ENCODE results near the gene KRT13. TPM values are rescaled to one million over a fixed set of nuclear protein-coding genes. Genes with fewer than 3 reads are reported as not detected.
A peak's percentile ranks its signal among the peaks of the same experiment; 100 is the strongest.

The KRT13 gene
- total and polyA plus RNA-seq, 9 of the 15 experiments (the other 6 are each of a cell fraction or from before 2014, with no cell fraction given) = 0.11 to 1.1 (median 0.24) TPM; not detected in 3

DNA sequence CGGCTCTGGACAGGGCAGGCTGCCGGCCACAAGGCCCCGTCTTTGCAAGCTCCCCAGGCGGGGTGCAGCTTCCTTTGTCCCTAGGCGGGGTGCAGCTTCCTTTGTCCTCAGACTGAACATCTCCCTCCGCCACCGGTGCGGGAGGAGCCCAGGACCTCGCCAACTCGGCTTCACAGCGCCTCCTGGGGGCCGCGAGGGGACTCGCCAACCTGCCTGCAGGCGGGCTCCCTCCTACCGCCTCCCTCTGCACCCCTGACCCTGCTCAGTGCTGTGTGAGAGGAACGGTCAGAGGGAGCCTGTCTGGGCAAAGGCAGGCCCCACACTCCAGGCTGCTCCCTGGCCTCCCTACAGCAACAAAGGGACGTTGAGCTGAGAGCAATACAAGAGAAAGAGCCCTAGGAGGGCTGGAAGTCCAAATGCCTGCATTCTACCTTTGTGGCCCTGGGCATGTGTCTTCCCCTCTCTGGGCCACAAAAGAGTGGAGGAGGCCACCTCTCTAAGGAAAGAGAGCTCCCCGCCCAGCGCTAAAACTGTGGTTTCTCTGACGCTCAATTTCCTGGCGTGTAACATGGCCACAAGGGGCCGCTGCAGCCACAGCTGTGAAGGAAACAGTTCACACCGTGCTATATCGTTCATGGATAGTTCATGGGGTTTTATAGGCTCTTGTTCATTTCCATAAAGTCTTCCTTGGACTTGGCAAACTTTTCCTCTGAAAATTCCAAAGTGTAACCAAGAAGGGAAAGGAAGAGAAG, 43.6 kb upstream of the KRT13 start (continued):
- TF ChIP-seq NR4A1 (CRISPR knock-in tag; IDR thresholded peaks at IDR 0.05) (no peak), NR4A1 (tag; IDR thresholded peaks at IDR 0.05) (no peak), FOXK2 (conservative IDR thresholded peaks at IDR 0.05 in 1 of 2, IDR thresholded peaks at IDR 0.05 in 1 of 2; ENCODE audit: low read depth in 2 of 2) (no peak), WHSC1 (IDR thresholded peaks at IDR 0.05; ENCODE audit: low read length) (no peak), MECOM (CRISPR knock-in tag; IDR thresholded peaks at IDR 0.05) (no peak), ZNF217 (CRISPR knock-in tag; IDR thresholded peaks at IDR 0.05) (no peak), PHB (CRISPR knock-in tag; IDR thresholded peaks at IDR 0.05) (0 out of 2 replicates have a peak, but pooled peaks have one; percentile 48), ZNF277 (CRISPR knock-in tag; IDR thresholded peaks at IDR 0.05; ENCODE audit: borderline replicate concordance) (no peak), ZFPM2 (CRISPR knock-in tag; IDR thresholded peaks at IDR 0.05) (no peak; the same call in 1 of the 2 replicates), PHF20 (IDR thresholded peaks at IDR 0.05; ENCODE audit: partially characterized antibody) (no peak), ZNF830 (CRISPR knock-in tag; IDR thresholded peaks at IDR 0.05) (no peak), UBTF (IDR thresholded peaks at IDR 0.05; ENCODE audit: borderline replicate concordance in 1 of 2, low read depth in 2 of 2, low read length in 2 of 2) (peak in 1 of 2 experiments; percentile 45; a peak in 2 of 4 replicates), SMARCA4 (IDR thresholded peaks at IDR 0.05) (no peak), PCBP1 (IDR thresholded peaks at IDR 0.05; ENCODE audit: low read depth, low read length, poor library complexity, severe bottlenecking) (peak; percentile 38), ATF1 (CRISPR knock-in tag; IDR thresholded peaks at IDR 0.05) (no peak), ATF1 (tag; IDR thresholded peaks at IDR 0.05) (peak; percentile 65), ATF7 (IDR thresholded peaks at IDR 0.05) (peak; percentile 67), ETV5 (CRISPR knock-in tag; IDR thresholded peaks at IDR 0.05; ENCODE audit: low read depth) (no peak), STAG1 (CRISPR knock-in tag; IDR thresholded peaks at IDR 0.05; ENCODE audit: borderline replicate concordance) (peak; percentile 67; the same call in 1 of the 2 replicates), MTA3 (IDR thresholded peaks at IDR 0.05; ENCODE audit: borderline replicate concordance) (peak; percentile 19; the same call in 1 of the 2 replicates)
- TF ChIP-seq, protein P1, sequence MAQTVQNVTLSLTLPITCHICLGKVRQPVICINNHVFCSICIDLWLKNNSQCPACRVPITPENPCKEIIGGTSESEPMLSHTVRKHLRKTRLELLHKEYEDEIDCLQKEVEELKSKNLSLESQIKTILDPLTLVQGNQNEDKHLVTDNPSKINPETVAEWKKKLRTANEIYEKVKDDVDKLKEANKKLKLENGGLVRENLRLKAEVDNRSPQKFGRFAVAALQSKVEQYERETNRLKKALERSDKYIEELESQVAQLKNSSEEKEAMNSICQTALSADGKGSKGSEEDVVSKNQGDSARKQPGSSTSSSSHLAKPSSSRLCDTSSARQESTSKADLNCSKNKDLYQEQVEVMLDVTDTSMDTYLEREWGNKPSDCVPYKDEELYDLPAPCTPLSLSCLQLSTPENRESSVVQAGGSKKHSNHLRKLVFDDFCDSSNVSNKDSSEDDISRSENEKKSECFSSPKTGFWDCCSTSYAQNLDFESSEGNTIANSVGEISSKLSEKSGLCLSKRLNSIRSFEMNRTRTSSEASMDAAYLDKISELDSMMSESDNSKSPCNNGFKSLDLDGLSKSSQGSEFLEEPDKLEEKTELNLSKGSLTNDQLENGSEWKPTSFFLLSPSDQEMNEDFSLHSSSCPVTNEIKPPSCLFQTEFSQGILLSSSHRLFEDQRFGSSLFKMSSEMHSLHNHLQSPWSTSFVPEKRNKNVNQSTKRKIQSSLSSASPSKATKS (CRISPR knock-in tag; IDR thresholded peaks at IDR 0.05) = no peak
- TF ChIP-seq, protein P2, sequence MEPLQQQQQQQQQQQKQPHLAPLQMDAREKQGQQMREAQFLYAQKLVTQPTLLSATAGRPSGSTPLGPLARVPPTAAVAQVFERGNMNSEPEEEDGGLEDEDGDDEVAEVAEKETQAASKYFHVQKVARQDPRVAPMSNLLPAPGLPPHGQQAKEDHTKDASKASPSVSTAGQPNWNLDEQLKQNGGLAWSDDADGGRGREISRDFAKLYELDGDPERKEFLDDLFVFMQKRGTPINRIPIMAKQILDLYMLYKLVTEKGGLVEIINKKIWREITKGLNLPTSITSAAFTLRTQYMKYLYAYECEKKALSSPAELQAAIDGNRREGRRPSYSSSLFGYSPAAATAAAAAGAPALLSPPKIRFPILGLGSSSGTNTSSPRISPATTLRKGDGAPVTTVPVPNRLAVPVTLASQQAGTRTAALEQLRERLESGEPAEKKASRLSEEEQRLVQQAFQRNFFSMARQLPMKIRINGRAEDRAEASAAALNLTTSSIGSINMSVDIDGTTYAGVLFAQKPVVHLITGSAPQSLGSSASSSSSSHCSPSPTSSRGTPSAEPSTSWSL (CRISPR knock-in tag; IDR thresholded peaks at IDR 0.05; ENCODE audit: borderline replicate concordance) = 0 out of 2 replicates have a peak, but pooled peaks have one; percentile 36
